Astrocyte (in vitro differentiated cells and primary cell): ENCODE data around the gene CCRL2.

ENCODE experiments used
- CTCF ChIP-seq: IDR thresholded peaks from 2 replicates; pipeline ENCODE4 v1.5.1; 2011; ENCODE audit warnings: low read depth, mild to moderate bottlenecking, inconsistent platforms, low read length, moderate library complexity; ENCODE audit not compliant: insufficient read depth
- EZH2 ChIP-seq: IDR thresholded peaks from 2 replicates; pipeline ENCODE4 v1.6.1; 2012; ENCODE audit warnings: mild to moderate bottlenecking, low read length, inconsistent platforms; ENCODE audit not compliant: insufficient read depth

- TF ChIP-seq CTCF (no peak), EZH2 (no peak)
Observed at GRCh38 chr3:46405301-46406019, 1.6 kb upstream of the CCRL2 start.
